ENCODE measurements around the gene MAGEC2. TPM values are rescaled to one million over a fixed set of nuclear protein-coding genes. Genes with fewer than 3 reads are reported as not detected.

The MAGEC2 gene
- total and polyA plus RNA-seq, 2 experiments from 2014 or later, result not detected

DNA sequence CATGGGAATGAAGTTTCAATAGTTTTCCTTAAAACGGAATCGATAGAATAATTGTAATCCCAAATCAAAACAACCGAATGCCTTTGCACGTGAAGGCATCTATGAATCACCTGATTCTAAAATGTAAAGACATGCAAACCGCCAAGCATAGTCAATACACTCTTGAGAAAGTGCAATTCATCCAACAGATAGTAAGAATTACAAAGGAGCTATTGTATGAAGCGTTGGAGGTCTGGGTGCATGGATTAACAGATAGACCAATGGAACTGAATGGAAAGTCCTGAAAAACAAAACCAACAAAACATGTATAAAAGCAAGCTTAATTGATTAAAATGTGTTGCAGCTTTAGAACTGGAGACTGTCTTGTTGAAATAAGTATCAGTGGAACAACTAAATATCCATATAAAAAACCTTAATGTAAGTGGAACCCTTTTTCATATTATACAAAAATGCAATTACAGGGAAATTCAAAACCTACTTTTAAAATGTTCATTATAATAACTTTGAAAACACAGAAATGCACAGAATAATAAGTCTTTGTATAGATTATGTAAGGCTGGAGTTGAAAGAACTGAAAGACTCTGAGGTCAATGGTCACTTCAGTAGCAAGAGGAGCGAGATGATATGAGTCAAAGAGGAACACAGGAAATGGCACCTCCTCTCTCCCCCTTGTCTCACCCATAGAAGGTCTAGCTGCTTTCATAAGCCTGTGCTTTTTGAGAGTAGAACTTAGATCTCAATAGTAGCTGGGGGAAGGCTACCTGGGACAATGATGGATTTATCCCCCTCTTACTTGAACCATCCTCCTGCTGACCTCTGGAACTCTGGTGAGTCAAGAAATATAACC, 20.1 kb downstream of the MAGEC2 start:
- Histone ChIP-seq H3K4me3 (no peak overlapping the region), H3K36me3 (replicated peaks; ENCODE audit: insufficient read depth, low read depth) (no peaks in the 10 kb centered on the region), H3K27me3 (no peaks in the 10 kb centered on the region), H3K9me3 (ENCODE audit: low read depth) (no peaks in the 10 kb centered on the region), H3K4me2 (no peak overlapping the region), H3K4me1 (ENCODE audit: insufficient read depth) (no peaks in the 10 kb centered on the region), H2AFZ (no peak overlapping the region), H4K20me1 (ENCODE audit: insufficient read depth, poor library complexity, severe bottlenecking) (no peaks in the 10 kb centered on the region), H3K9me2 (replicated peaks; ENCODE audit: insufficient read depth) (no peaks in the 10 kb centered on the region), H3K79me2 (no peaks in the 10 kb centered on the region), H3K27ac (no peak overlapping the region)
- no peak for DNase-seq (ENCODE audit: low spot score)
- 75% methylated on average over 7 of the region's 7 CpGs for WGBS (ENCODE audit: low lambda C conversion rate, missing lambda C conversion rate)
- TF ChIP-seq, protein P1, sequence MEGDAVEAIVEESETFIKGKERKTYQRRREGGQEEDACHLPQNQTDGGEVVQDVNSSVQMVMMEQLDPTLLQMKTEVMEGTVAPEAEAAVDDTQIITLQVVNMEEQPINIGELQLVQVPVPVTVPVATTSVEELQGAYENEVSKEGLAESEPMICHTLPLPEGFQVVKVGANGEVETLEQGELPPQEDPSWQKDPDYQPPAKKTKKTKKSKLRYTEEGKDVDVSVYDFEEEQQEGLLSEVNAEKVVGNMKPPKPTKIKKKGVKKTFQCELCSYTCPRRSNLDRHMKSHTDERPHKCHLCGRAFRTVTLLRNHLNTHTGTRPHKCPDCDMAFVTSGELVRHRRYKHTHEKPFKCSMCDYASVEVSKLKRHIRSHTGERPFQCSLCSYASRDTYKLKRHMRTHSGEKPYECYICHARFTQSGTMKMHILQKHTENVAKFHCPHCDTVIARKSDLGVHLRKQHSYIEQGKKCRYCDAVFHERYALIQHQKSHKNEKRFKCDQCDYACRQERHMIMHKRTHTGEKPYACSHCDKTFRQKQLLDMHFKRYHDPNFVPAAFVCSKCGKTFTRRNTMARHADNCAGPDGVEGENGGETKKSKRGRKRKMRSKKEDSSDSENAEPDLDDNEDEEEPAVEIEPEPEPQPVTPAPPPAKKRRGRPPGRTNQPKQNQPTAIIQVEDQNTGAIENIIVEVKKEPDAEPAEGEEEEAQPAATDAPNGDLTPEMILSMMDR (IDR thresholded peaks at IDR 0.05; ENCODE audit: poor library complexity), result no peak
- no peak for TF ChIP-seq EZH2phosphoT487 (IDR thresholded peaks at IDR 0.05; ENCODE audit: low read depth, severe bottlenecking, unreplicated experiment)
- TF ChIP-seq EZH2 (IDR thresholded peaks at IDR 0.05; ENCODE audit: borderline replicate concordance), result no peak

DNA sequence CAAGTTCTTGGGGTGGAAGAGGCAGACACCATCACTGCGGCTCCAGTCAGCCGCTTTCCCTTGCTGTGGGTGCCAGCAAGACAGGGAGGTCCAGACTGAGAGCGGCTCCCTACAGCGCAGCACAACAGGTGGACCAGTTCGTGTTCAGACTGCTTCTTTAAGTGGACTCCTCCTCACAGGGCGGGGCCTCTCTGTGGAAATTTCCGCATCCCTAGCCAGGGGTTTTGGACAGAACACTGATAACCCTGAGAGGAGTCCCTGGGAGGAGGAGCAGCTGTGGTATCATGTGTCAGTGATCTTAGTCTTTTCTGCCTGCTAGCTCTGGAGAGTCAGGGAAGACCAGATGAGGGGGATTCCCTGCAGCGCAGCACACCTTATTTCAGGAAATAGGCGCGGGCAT, 48.5 kb downstream of the MAGEC2 start:
- H3K27me3 ChIP-seq, result no peaks in the 10 kb centered on the region
- no peak for DNase-seq (ENCODE audit: low spot score)
- no peaks in the 10 kb centered on the region for H3K36me3 ChIP-seq (replicated peaks; ENCODE audit: insufficient read depth, low read depth)
- H3K79me2 ChIP-seq, result no peaks in the 10 kb centered on the region
- H3K27ac ChIP-seq, result no peak overlapping the region
- 87% methylated on average over 10 of the region's 10 CpGs for WGBS (ENCODE audit: low lambda C conversion rate, missing lambda C conversion rate)
- H3K4me3 ChIP-seq, result no peak overlapping the region
- no peaks in the 10 kb centered on the region for H3K9me2 ChIP-seq (replicated peaks; ENCODE audit: insufficient read depth)
- H2AFZ ChIP-seq, result no peak overlapping the region
- no peaks in the 10 kb centered on the region for H3K4me1 ChIP-seq (ENCODE audit: insufficient read depth)
- TF ChIP-seq EZH2 (IDR thresholded peaks at IDR 0.05; ENCODE audit: borderline replicate concordance) (no peak), EZH2phosphoT487 (IDR thresholded peaks at IDR 0.05; ENCODE audit: low read depth, severe bottlenecking, unreplicated experiment) (no peak)
- TF ChIP-seq, protein P1 (IDR thresholded peaks at IDR 0.05; ENCODE audit: poor library complexity), result no peak
- no peaks in the 10 kb centered on the region for H4K20me1 ChIP-seq (ENCODE audit: insufficient read depth, poor library complexity, severe bottlenecking)
- no peak overlapping the region for H3K4me2 ChIP-seq
- no peaks in the 10 kb centered on the region for H3K9me3 ChIP-seq (ENCODE audit: low read depth)

Measured in hepatocyte (in vitro differentiated cells).